ENCODE measurements around the gene PRR7.

Gene PRR7

GRCh38 chr5:177434437-177434836 is 12.2 kb upstream of the PRR7 start:
- in situ Hi-C loops (cut with HindIII; ENCODE audit: low sequenced_read_pairs): loop anchor here (25.0 kb wide), 1 partner anchor 322 kb away; no protein-coding TSS in a partner anchor

DNA sequence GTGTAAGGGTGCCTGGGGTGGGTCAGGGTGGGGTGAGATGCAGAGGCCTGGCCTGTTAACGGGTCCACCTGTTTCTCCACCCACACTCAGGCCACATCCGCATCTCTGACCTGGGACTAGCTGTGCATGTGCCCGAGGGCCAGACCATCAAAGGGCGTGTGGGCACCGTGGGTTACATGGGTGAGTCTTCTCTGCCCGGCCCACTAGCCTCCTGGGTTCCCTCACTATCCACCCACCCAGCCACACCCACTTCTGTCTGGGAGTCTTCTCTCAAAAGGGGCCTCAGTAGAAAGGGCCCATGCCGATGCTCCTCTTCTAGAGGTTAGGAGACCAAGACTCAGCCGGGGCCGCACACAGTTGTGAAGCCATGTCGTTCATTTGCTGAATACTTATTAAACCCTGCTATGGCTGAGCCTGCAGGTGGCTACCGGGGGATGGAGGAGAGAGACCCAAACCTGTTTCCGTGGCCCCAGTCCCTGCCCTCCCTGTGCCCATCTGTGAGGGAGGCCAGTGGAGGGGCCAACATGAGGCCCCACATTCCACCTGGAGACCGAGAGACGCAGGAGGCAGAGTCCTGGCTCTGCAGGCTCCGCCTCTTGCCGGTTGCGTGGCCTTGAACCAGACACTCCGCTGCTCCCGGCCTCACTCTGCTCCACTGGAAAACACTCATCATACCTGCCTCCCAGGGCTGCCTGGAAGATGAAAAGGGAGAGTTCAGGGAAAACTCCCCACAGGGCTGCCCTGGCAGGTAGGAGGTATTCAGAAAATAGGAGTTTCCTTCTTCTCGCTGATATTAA is 11.5 kb upstream of the PRR7 start:
- in situ Hi-C loops (cut with HindIII; ENCODE audit: low sequenced_read_pairs): loop anchor here (25.0 kb wide), 1 partner anchor 323 kb away; no protein-coding TSS in a partner anchor

DNA sequence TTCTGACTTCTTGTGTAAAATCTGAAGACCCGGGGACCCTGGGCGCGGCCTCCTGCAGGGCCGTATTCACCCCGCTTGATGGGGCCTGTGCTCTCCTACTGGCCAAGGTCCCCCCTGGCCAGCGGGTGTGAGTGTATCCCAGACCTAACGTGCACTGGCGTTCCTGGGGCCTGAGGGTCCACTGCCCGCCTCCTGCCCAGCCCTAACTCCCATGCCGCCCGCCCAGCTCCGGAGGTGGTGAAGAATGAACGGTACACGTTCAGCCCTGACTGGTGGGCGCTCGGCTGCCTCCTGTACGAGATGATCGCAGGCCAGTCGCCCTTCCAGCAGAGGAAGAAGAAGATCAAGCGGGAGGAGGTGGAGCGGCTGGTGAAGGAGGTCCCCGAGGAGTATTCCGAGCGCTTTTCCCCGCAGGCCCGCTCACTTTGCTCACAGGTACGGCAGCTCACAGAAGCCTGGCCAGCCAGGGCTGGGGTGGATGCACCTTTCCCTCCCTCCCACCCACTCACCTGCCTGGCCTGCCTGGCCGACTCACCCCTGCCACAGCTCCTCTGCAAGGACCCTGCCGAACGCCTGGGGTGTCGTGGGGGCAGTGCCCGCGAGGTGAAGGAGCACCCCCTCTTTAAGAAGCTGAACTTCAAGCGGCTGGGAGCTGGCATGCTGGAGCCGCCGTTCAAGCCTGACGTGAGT is 10.6 kb upstream of the PRR7 start:
- in situ Hi-C loops (cut with HindIII; ENCODE audit: low sequenced_read_pairs): loop anchor here (25.0 kb wide), 1 partner anchor 324 kb away; no protein-coding TSS in a partner anchor

- in situ Hi-C loops (cut with HindIII; ENCODE audit: low sequenced_read_pairs): loop anchor here (25.0 kb wide), 1 partner anchor 325 kb away; no protein-coding TSS in a partner anchor
These were observed 9.0 kb upstream of the PRR7 start for GRCh38 chr5:177437623-177438022.

- in situ Hi-C loops (cut with HindIII; ENCODE audit: low sequenced_read_pairs): loop anchor here (25.0 kb wide), 1 partner anchor 326 kb away; no protein-coding TSS in a partner anchor
These were observed 8.1 kb upstream of the PRR7 start for GRCh38 chr5:177438468-177438867.

DNA sequence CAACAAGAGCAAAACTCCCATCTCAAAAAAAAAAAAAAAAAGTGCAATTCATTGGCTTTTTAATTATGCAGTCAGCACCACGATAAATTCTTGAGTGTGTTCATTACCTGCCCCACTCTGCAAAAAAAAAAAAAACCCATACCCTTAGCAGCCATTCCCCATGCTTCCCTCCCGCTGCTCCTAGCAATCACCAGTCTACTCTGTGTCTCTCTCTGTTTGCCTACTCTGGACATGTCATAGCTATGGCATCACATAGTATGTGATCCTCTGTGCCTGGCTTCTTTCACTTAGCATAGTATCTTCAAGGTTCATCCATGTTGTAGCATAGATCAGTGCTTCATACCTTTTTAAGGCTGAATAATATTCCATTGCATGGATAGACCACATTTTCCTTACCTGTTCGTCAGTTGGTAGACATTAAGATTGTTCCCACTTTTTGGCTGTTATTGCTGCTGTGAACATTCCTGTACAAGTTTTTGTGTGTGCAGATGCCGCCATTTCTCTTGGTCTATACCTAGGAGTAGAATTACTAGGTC is 7.0 kb upstream of the PRR7 start:
- in situ Hi-C loops (cut with HindIII; ENCODE audit: low sequenced_read_pairs): loop anchor here (5.0 to 25.0 kb wide), 2 partner anchors 92 to 327 kb away; no protein-coding TSS in a partner anchor

DNA sequence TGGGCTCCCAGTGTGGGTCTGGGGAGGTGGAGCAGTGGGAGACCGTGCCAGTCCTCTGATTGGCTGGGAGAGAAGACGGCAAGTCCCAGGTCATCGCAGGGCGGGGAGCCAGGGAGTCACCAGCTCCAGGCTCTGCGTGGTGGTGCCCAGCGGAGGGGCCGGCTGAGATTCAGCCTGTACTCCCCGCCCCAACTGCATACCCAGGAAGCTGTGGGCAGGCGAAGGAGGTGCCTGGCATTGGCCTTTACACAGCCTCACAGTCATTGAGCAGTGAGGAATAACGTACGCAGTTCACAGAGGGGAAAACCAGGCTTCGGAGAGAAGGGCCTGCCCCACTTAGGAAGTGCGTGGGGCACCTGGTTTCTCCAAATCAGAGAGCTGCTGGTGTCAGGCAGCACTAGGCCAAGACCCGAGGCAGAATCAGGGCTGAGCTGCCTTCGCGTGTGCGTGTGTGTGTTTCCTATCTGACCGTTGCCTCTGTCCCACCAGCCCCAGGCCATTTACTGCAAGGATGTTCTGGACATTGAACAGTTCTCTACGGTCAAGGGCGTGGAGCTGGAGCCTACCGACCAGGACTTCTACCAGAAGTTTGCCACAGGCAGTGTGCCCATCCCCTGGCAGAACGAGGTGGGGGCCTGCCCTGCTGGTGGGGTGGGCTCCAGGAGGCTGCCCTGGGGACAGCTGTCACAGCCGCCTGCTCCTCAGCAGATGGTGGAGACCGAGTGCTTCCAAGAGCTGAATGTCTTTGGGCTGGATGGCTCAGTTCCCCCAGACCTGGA is 6.2 kb upstream of the PRR7 start:
- in situ Hi-C loops (cut with HindIII; ENCODE audit: low sequenced_read_pairs): loop anchor here (5.0 to 25.0 kb wide), 2 partner anchors 93 to 328 kb away; no protein-coding TSS in a partner anchor

GRCh38 chr5:177440990-177441780 is 5.4 kb upstream of the PRR7 start:
- in situ Hi-C loops (cut with HindIII; ENCODE audit: low sequenced_read_pairs): loop anchor here (5.0 to 25.0 kb wide), 2 partner anchors 94 to 329 kb away; no protein-coding TSS in a partner anchor

DNA sequence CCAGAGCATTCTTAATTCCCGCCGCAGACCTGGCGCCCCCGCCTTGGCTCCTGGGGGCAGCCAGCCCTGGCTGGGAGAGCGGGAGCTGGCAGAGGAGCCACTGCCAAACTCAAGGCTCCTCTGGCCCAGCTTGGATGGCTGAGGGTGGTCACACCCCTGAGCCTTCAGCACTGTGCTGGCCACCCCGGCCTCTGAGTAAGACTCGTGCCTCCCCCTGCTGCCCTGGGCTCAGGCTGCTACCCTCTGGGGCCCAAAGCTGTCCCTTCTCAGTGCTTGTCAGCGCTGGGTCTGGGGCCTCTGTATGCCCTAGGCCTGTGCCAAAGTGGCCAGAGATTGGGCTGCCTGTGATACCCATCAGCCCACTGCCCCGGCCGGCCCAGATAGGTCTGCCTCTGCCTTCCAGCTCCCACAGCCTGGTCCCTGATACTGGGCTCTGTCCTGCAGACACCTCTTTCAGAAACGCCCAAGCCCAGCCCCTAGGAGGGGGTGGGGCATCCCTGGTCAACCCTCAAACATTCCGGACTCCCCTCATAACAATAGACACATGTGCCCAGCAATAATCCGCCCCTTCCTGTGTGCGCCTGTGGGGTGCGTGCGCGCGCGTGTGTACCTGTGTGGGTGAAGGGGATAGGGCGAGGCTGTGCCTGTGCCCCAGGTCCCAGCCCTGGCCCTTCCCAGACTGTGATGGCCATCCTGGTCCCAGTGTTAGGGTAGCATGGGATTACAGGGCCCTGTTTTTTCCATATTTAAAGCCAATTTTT is 4.4 kb upstream of the PRR7 start:
- in situ Hi-C loops (cut with HindIII; ENCODE audit: low sequenced_read_pairs): loop anchor here (5.0 to 25.0 kb wide), 2 partner anchors 95 to 330 kb away; no protein-coding TSS in a partner anchor

GRCh38 chr5:177443144-177443983 is 3.2 kb upstream of the PRR7 start:
- in situ Hi-C loops (cut with HindIII; ENCODE audit: low sequenced_read_pairs): loop anchor here (5.0 to 25.0 kb wide), 2 partner anchors 96 to 331 kb away; no protein-coding TSS in a partner anchor

GRCh38 chr5:177444106-177445051 is 2.2 kb upstream of the PRR7 start:
- in situ Hi-C loops (cut with HindIII; ENCODE audit: low sequenced_read_pairs): loop anchor here (5.0 to 25.0 kb wide), 4 partner anchors 37 to 332 kb away; partner anchors contain the start of genes F12 and FAM193B

GRCh38 chr5:177445052-177445916 is 1.3 kb upstream of the PRR7 start:
- in situ Hi-C loops (cut with HindIII; ENCODE audit: low sequenced_read_pairs): loop anchor here (5.0 to 25.0 kb wide), 3 partner anchors 38 to 333 kb away; partner anchors contain the start of genes F12 and FAM193B

- in situ Hi-C loops (cut with HindIII; ENCODE audit: low sequenced_read_pairs): loop anchor here (5.0 to 25.0 kb wide), 3 partner anchors 39 to 334 kb away; partner anchors contain the start of genes F12 and FAM193B
These were observed 756 bp upstream of the PRR7 start for GRCh38 chr5:177445917-177446199.

DNA sequence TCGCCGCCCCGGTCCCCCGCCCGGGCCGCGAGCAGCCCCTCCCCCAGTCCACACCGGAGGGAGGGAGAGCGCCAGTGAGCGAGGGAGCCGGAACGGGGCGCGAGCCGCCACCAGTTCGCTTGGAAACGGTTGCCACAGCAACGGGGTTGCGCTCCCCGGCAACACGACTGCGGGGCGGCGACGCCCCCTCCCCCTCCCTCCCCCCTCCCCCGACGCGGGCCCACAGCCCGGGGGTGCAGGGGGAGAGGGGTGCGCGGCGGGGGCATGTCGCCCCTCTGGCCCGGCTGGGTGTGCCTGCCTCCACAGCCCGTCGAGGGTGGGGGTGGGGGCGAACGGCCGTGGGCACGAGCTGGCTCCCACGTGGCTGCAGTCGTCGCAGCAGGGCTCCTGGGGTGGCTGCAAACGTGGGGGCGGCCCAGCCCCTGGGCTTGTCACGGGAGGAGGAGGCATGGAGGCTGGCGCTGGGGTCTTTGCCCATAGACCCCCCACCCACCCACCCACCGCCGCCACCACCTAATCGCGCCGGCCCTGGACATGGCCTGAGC is 524 bp downstream of the PRR7 start:
- in situ Hi-C loops (cut with HindIII; ENCODE audit: low sequenced_read_pairs): loop anchor here (5.0 to 25.0 kb wide), 3 partner anchors 40 to 335 kb away; partner anchors contain the start of genes F12 and FAM193B

GRCh38 chr5:177447611-177448243 is 1.1 kb downstream of the PRR7 start:
- in situ Hi-C loops (cut with HindIII; ENCODE audit: low sequenced_read_pairs): loop anchor here (5.0 to 25.0 kb wide), 3 partner anchors 40 to 335 kb away; partner anchors contain the start of genes F12 and FAM193B
